A549 (cell line): ENCODE measurements around the gene TSKU.

ENCODE experiments used
- CTCF ChIP-seq: fragments of >200 bp; sonication (Bioruptor Twin); formaldehyde crosslinking; IDR thresholded peaks from 3 replicates; pipeline ENCODE4 v1.5.1; 2016
- MYC ChIP-seq: IDR thresholded peaks from 2 replicates; pipeline ENCODE4 v1.6.1; 2012; ENCODE audit warnings: mild to moderate bottlenecking, inconsistent platforms, low read length, improper control_type of control experiment, borderline replicate concordance
- ZNF302 ChIP-seq: fragments of 250-450 bp; sonication (Bioruptor Pico); IDR thresholded peaks from 2 replicates; pipeline ENCODE4 v1.9.0; 2021; ENCODE audit warnings: inconsistent platforms, mild to moderate bottlenecking, moderate library complexity

GRCh38 chr11:76769645-76770586 is 13.2 kb upstream of the TSKU start:
- TF ChIP-seq MYC (no peak), ZNF302 (CRISPR knock-in tag) (peak; percentile 70; the same call in 1 of the 2 replicates), CTCF (no peak)
